Left ventricle myocardium inferior (tissue), 1 donor: ENCODE measurements around the gene EPM2AIP1. TPM values are rescaled to one million over a fixed set of nuclear protein-coding genes. Genes with fewer than 3 reads are reported as not detected.

ENCODE experiments used
- DNase-seq: peaks from one replicate; pipeline ENCODE4 v3.0.0-alpha.2; 2020
- H3K27ac ChIP-seq: fragments of 200-600 bp; replicated peaks from 2 replicates; pipeline ENCODE4 v1.8.0; 2021
- H3K27me3 ChIP-seq: fragments of 200-600 bp; 2 replicates; pipeline ENCODE4 v1.8.0; 2021; ENCODE audit warnings: low read depth
- H3K36me3 ChIP-seq: fragments of 200-600 bp; 2 replicates; pipeline ENCODE4 v1.8.0; 2021
- H3K4me1 ChIP-seq: fragments of 200-600 bp; 2 replicates; pipeline ENCODE4 v1.8.0; 2021
- H3K4me3 ChIP-seq: fragments of 200-600 bp; 2 replicates; pipeline ENCODE4 v1.8.0; 2021; ENCODE audit warnings: mild to moderate bottlenecking, moderate library complexity
- H3K9me3 ChIP-seq: fragments of 200-600 bp; replicated peaks from 2 replicates; pipeline ENCODE4 v1.8.0; 2021
- CTCF ChIP-seq: fragments of 200-600 bp; IDR thresholded peaks from 2 replicates; pipeline ENCODE4 v1.8.0; 2021; ENCODE audit warnings: antibody characterized with exemption, mild to moderate bottlenecking, borderline replicate concordance
- intact Hi-C: fragments of 100-400 bp; cut with micrococcal nuclease; formaldehyde crosslinking; loops from one replicate; pipeline ENCODE4 v1.11.0; 2022
- total RNA-seq: library from RNA; stranded (reverse); fragmentation: NEBNext Ultra II Directional; extraction: Animal tissue kit (Norgen Biotek cat#: 25700); gene quantifications from one replicate; pipeline ENCODE4 v1.2.1, GENCODE V29; 2021
- donor health status: DM: no; HTN: yes; CAD: no; lungs with severe emphysema.

Gene EPM2AIP1
- total RNA-seq, 1 donor from 2014 or later: 25.4 TPM

DNA sequence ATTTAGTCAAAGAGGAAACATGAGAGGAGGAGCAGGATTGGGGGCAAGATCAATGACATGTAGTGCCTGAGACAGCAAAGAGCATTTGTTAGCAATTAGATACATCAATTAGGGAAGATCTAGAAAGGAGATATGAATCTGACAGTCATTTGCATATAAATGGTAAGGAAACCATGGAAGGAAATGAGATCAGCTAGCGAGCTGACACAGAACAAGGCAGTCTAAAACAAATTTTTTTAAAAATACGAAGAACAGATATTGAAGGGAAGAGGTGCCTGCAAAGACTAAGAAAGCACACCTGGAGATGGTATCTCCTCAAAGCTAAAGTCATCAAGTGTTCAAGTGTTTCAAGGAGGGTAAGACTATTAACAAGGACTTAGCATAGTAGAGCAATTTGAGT lies 4.6 kb downstream of the EPM2AIP1 start:
- no peak for TF ChIP-seq CTCF
- Histone ChIP-seq H3K4me1 (peaks cover 52% of the 10 kb centered on the region), H3K27ac (peak overlapping the region; percentile 13), H3K4me3 (peak overlapping the region; percentile 79), H3K27me3 (no peaks in the 10 kb centered on the region), H3K9me3 (no peaks in the 10 kb centered on the region), H3K36me3 (peaks cover 44% of the 10 kb centered on the region)
- intact Hi-C loops: no loop called here
- no peak for DNase-seq

GRCh38 chr3:36981006-36981405 lies 11.9 kb downstream of the EPM2AIP1 start:
- H3K4me1 ChIP-seq: no peaks in the 10 kb centered on the region
- H3K36me3 ChIP-seq: peaks cover 49% of the 10 kb centered on the region
- H3K9me3 ChIP-seq: peaks cover 8% of the 10 kb centered on the region
- H3K27me3 ChIP-seq: no peaks in the 10 kb centered on the region
- intact Hi-C loops: no loop called here
- H3K27ac ChIP-seq: no peak overlapping the region
- no peak overlapping the region for H3K4me3 ChIP-seq
- no peak for DNase-seq
- no peak for TF ChIP-seq CTCF

DNA sequence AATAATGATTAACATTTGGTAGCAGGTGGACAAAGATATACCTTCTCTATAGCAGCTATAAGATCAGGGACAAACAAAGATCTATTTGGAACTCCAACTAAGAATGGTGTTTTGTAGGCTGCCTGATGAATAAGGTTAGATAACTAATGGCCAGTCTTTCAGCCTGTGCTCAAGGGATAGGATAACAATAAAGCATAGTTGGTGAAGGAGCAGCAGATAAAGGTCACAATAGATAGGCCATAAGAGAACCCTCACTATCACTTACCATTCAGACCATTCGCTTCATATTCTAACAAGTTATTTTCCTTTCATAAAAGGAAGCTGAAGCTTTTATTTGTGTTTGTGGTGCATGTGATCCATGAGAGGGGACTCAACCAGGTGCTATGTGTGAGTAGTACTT lies 19.8 kb downstream of the EPM2AIP1 start:
- no peaks in the 10 kb centered on the region for H3K27me3 ChIP-seq
- no peak for DNase-seq
- H3K4me1 ChIP-seq: peaks cover 15% of the 10 kb centered on the region
- intact Hi-C loops: no loop called here
- H3K4me3 ChIP-seq: no peak overlapping the region
- no peak overlapping the region for H3K27ac ChIP-seq
- H3K9me3 ChIP-seq: no peaks in the 10 kb centered on the region
- no peak for TF ChIP-seq CTCF
- H3K36me3 ChIP-seq: peaks cover 4% of the 10 kb centered on the region

DNA sequence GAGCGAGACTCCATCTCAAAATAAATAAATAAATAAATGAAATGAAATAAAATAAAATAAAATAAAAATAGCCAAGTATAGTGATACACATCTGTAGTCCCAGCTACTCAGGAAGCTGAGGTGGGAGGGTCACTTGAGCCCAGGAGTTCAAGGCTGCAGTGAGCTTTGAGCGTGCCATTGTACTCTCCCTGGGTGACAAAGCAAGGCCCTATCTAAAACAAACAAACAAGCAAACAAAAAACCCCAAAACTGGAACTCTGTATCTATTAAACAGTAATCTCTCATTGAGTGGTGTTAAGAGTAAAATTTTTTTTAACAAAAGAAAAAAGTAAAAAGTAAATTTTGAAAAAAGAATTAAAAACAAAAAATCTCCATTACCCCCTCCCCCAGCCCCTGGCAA lies 20.8 kb downstream of the EPM2AIP1 start:
- Histone ChIP-seq H3K9me3 (no peaks in the 10 kb centered on the region), H3K27ac (no peak overlapping the region), H3K4me3 (no peak overlapping the region), H3K36me3 (peaks cover 4% of the 10 kb centered on the region), H3K27me3 (no peaks in the 10 kb centered on the region), H3K4me1 (peaks cover 15% of the 10 kb centered on the region)
- intact Hi-C loops: no loop called here
- TF ChIP-seq CTCF: no peak
- no peak for DNase-seq

DNA sequence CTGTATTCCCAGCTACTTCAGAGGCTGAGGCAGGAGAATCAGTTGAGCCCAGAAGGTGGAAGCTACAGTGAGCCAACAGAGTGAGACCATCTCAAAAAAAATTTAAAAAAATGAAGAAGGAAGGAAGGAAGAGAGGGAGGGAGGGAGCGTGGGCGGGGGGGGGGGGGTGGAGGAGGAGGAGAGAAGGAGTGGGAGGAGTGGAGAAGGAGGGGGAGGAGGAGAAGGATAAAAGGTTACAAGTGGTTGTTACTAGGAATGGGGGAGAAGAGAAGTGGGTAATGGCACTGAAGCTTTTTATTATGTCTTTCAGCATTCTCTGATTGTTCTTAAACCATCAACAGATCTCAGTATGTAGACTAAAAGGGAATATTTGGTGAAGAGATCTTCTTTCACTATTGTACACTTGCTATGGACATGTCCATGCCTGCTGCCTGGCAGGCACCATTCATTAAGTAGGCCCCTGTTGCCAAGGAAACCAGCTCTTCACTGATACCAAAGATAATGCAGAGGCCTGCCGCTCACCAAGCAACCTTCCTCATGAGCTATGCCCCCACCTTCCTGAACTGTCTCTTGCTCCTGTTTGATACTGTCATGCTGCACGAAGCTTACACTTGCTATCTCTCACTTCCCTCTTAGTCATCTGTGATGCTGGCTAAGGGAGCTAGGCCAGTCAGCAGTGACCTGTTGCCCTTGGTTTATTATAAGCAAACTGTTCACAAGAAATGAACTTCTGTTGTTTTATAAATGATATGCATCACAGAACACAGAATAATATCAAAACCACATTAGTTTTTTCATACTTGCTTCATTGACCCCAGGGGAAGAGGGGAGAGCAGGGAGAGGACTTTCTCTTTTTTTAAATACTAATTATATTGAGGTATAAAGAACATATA lies 23.1 kb downstream of the EPM2AIP1 start:
- Histone ChIP-seq H3K27ac (peak overlapping the region; percentile 73), H3K36me3 (no peaks in the 10 kb centered on the region), H3K27me3 (no peaks in the 10 kb centered on the region), H3K4me3 (no peak overlapping the region), H3K9me3 (no peaks in the 10 kb centered on the region), H3K4me1 (peaks cover 15% of the 10 kb centered on the region)
- no peak for DNase-seq
- no peak for TF ChIP-seq CTCF
- intact Hi-C loops: no loop called here
